GM12865 (cell line): ENCODE results near the gene WAPL.
A peak's percentile ranks its signal among the peaks of the same experiment; 100 is the strongest.

Experiments
- DNase-seq: peaks from one replicate; pipeline ENCODE4 v3.0.0; 2010; ENCODE audit warnings: low read depth
- H3K4me3 ChIP-seq: 2 replicates; pipeline ENCODE4 v1.5.1; 2011; ENCODE audit warnings: mild to moderate bottlenecking, low read depth, low read length, control low read depth
- CTCF ChIP-seq: IDR thresholded peaks from 2 replicates; pipeline ENCODE4 v1.5.1; 2011; ENCODE audit warnings: low read length, control low read depth, low read depth, inconsistent platforms; ENCODE audit not compliant: insufficient read depth; ENCODE audit errors: missing control alignments

WAPL gene

GRCh38 chr10:86523348-86523747 is 1.8 kb upstream of the WAPL start:
- H3K4me3 ChIP-seq, result no peak overlapping the region
- TF ChIP-seq CTCF, result no peak

GRCh38 chr10:86522510-86522855 is 891 bp upstream of the WAPL start:
- no peak for TF ChIP-seq CTCF
- DNase-seq, result no peak
- H3K4me3 ChIP-seq, result peak overlapping the region; percentile 67

More at GRCh38 chr10:86523348-86523747, 1.8 kb upstream of the WAPL start:
- no peak for DNase-seq

- TF ChIP-seq CTCF, result no peak
- H3K4me3 ChIP-seq, result peak overlapping the region; percentile 67
- DNase-seq, result peak; percentile 64
Observed at GRCh38 chr10:86520871-86521677, 518 bp downstream of the WAPL start.

- no peak for DNase-seq
- H3K4me3 ChIP-seq, result no peak overlapping the region
- no peak for TF ChIP-seq CTCF
Observed at GRCh38 chr10:86518781-86519180, 2.8 kb downstream of the WAPL start.

- no peak for DNase-seq
- TF ChIP-seq CTCF, result no peak
- H3K4me3 ChIP-seq, result no peak overlapping the region
Observed at GRCh38 chr10:86512137-86512536, 9.5 kb downstream of the WAPL start.

GRCh38 chr10:86511027-86511865 is 10.3 kb downstream of the WAPL start:
- TF ChIP-seq CTCF, result no peak
- no peak overlapping the region for H3K4me3 ChIP-seq
- no peak for DNase-seq
